Esophagus squamous epithelium (tissue), 4 donors: ENCODE measurements around the gene RGL3.

Source experiments
- CTCF ChIP-seq, 6 experiments: fragments of 450-650 bp in 4 of 6; fragments of 200-600 bp in 2 of 6; sonication (generic) in 2 of 6; IDR thresholded peaks; one replicate each; pipeline ENCODE4 v1.5.1; 2016 to 2019; ENCODE audit warnings: antibody characterized with exemption in 6 of 6, mild to moderate bottlenecking in 4 of 6, moderate library complexity in 4 of 6
- POLR2A ChIP-seq, 4 donors: fragments of 450-650 bp; IDR thresholded peaks; one replicate each; pipeline ENCODE4 v1.6.1; 2017; ENCODE audit warnings: antibody characterized with exemption in 4 of 4, mild to moderate bottlenecking in 4 of 4, moderate library complexity in 3 of 4

- no peak for TF ChIP-seq POLR2A (IDR thresholded peaks at IDR 0.05)
- TF ChIP-seq CTCF (IDR thresholded peaks at IDR 0.05) = no peak
Observed at GRCh38 chr19:11452620-11453310, 33.7 kb upstream of the RGL3 start.
